Stimulated activated CD4-positive, alpha-beta T cell treated with anti-CD3 and anti-CD28 coated beads, Interleukin-12 subunit alpha, Interleukin-12 subunit beta, amount 100 ng/mL, for 4 hours (primary cell): Measurements from ENCODE around the gene SORCS2.

ENCODE experiments used
- DNase-seq: peaks from one replicate; pipeline ENCODE4 v3.0.0-alpha.2; 2020

SORCS2 gene

GRCh38 chr4:7522452-7523220 lies 330.3 kb downstream of the SORCS2 start:
- DNase-seq: no peak

GRCh38 chr4:7523526-7523925 lies 331.2 kb downstream of the SORCS2 start:
- DNase-seq: no peak

GRCh38 chr4:7524064-7524682 lies 331.8 kb downstream of the SORCS2 start:
- DNase-seq: no peak

- no peak for DNase-seq
These were observed 332.5 kb downstream of the SORCS2 start for GRCh38 chr4:7524843-7525242.

GRCh38 chr4:7526491-7526890 lies 334.2 kb downstream of the SORCS2 start:
- no peak for DNase-seq

GRCh38 chr4:7526929-7527535 lies 334.7 kb downstream of the SORCS2 start:
- DNase-seq: no peak

GRCh38 chr4:7529368-7530080 lies 337.2 kb downstream of the SORCS2 start:
- no peak for DNase-seq

- DNase-seq: no peak
These were observed 337.7 kb downstream of the SORCS2 start for GRCh38 chr4:7530082-7530481.

- no peak for DNase-seq
These were observed 338.7 kb downstream of the SORCS2 start for GRCh38 chr4:7530932-7531639.

GRCh38 chr4:7531640-7531994 lies 339.3 kb downstream of the SORCS2 start:
- no peak for DNase-seq

- no peak for DNase-seq
These were observed 339.7 kb downstream of the SORCS2 start for GRCh38 chr4:7532043-7532442.

GRCh38 chr4:7533267-7533666 lies 340.9 kb downstream of the SORCS2 start:
- no peak for DNase-seq

- no peak for DNase-seq
These were observed 342.8 kb downstream of the SORCS2 start for GRCh38 chr4:7535094-7535493.

- no peak for DNase-seq
These were observed 343.3 kb downstream of the SORCS2 start for GRCh38 chr4:7535619-7536018.

GRCh38 chr4:7536876-7537275 lies 344.5 kb downstream of the SORCS2 start:
- no peak for DNase-seq

GRCh38 chr4:7537853-7538400 lies 345.6 kb downstream of the SORCS2 start:
- no peak for DNase-seq

- DNase-seq: no peak
These were observed 346.2 kb downstream of the SORCS2 start for GRCh38 chr4:7538518-7538917.

GRCh38 chr4:7539186-7539585 lies 346.8 kb downstream of the SORCS2 start:
- no peak for DNase-seq

- no peak for DNase-seq
These were observed 347.3 kb downstream of the SORCS2 start for GRCh38 chr4:7539659-7540058.

GRCh38 chr4:7540206-7540605 lies 347.9 kb downstream of the SORCS2 start:
- DNase-seq: no peak

GRCh38 chr4:7540654-7541413 lies 348.5 kb downstream of the SORCS2 start:
- no peak for DNase-seq

- DNase-seq: no peak
These were observed 349.1 kb downstream of the SORCS2 start for GRCh38 chr4:7541414-7541810.
